ENCODE results near the gene RRAGA.
"Not testable (repeated sequence)": the region's sequence is repeated elsewhere in the genome, so short reads cannot be mapped to it uniquely, and the experiment has no call there.

RRAGA gene

DNA sequence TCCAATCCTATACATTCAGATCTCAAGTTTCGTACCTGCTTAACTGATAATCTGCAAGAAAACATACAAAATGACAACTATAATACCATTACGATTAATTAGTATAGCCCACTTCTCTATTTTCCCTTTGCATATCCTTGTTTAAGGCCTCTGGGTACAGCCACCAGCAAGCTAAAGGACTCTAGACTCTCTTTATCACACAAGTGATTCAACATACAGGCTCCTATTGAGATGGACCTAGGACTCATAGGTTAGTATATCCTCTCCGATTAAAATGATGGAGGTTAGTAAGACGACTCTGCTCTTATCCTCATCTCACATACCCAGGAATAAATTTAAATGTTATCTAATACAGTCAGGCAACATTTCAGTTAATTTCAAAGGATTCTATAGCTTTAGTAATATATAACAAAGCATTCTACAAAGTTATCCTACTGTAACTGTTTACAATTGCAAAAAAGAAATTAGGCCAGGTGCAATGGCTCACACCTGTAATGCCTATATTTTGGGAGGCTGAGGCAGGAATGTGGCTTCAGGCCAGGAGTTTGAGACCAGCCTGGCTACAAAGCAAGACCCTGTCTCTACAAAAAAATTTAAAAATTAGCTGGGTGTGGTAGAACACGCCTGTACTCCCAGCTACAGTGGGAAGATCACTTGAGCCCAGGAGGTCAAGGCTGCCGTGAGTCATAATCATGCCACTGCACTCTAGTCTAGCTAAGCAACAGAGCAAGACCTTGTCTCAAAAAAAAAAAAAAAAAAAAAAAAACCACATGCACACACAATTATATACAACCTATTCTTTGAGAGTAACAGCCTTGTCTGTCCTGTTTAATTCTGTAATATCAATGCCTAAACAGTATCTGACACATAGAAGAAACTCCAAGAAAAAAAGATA is 38.1 kb downstream of the RRAGA start:
- DNase-seq, result no peak

DNA sequence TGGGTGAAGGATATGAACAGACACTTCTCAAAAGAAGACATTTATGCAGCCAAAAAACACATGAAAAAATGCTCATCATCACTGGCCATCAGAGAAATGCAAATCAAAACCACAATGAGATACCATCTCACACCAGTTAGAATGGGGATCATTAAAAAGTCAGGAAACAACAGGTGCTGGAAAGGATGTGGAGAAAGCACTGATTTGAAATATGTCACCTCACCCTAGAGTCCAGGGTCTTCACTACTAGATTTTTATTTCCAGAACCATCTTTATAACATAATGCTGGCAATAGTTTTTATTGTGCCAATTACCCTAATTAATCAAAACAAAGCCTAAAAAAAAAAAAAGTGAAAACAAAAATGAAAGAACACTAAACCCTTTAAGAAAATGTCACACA is 48.2 kb downstream of the RRAGA start:
- not testable (repeated sequence) for DNase-seq

All from activated gamma-delta T cell (primary cell).